Epidermal melanocyte (primary cell): Measurements from ENCODE around the gene DISC1.

Experiments used
- DNase-seq: peaks from one replicate; pipeline ENCODE4 v3.0.0; 2011; ENCODE audit warnings: low spot score; ENCODE audit not compliant: insufficient read length

The DISC1 gene

DNA sequence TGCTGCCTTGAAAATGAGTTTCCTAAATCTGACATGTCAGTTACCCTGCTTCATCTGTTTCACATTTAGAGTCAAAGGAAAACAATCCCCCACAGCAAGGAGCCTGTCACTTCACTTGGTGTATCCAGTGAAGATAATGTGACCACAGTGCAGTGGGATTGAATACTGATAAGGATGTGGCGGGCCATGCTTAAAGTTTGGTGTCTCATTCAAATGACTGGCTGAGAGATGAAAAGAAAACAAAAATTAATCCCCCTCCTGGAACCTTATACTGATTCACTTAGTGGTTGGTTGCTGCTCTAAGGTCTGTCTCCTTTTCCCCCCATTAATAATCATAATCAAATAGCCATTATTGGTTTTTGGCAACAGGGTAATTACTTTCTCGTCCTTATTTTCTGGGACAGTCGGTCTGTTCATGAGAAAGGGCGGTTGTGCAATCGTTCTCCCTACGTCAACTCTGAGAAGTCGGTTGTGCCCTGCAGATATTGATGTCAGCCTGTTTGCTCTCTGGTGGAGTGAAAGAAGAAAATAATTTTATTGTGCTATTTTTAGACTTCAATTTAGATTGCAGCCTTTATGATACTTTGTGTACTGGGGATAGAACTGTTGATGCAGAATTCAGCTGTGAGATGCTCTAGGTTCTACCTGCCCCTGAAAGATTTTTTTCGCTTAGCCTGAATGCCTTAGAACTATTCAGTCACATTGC, 360.2 kb downstream of the DISC1 start:
- peak; percentile 67 for DNase-seq

GRCh38 chr1:231990388-231990787, 363.8 kb downstream of the DISC1 start:
- no peak for DNase-seq

- DNase-seq: no peak
Observed at GRCh38 chr1:231991231-231991630, 364.6 kb downstream of the DISC1 start.

DNA sequence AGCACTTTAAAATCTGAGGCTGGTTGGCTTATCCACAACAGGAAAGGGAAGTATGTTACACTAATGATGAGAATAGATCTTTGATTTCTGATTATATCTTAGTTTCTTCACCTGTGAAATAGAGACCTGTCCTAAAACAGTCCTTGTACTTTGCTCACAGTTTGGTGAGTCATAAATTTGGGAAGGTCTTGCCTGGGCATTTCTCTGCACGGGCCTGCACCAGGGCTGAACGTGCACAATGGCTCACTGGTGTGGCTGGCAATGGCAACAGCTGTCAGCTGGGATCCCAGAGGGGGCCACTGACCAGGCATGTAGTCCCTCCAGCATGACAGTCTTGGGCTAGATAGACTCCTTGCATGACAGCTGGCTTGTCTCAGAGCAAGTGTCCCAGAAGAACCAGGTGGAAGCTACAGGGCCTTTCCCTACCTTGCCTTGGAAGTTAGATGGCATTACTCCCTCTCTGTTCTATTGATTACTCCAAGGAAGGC, 367.4 kb downstream of the DISC1 start:
- DNase-seq: no peak

DNA sequence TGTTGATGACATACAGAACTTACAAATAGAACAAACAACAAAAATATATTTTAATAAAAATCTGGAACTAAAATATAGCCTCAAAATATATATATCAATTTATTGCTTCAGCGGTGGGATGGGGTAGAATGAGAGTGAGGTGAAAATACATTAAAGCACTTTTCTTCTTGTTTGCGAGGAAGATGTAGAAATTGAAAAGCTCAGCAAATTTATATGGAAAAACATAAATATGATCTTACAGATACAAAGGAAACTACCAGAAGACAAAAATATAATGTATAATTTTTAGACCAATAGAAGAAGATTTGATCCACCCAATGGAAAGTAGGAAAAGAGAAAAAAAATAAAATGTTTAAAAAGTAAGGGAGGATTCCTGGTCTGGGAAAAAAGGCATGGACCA, 372.2 kb downstream of the DISC1 start:
- DNase-seq: no peak

GRCh38 chr1:232005300-232005699, 378.7 kb downstream of the DISC1 start:
- DNase-seq: no peak

GRCh38 chr1:232009741-232010140, 383.2 kb downstream of the DISC1 start:
- DNase-seq: no peak

- DNase-seq: no peak
Observed at GRCh38 chr1:232011961-232012360, 385.4 kb downstream of the DISC1 start.

- peak; percentile 32 for DNase-seq
Observed at GRCh38 chr1:232012773-232013386, 386.3 kb downstream of the DISC1 start.

DNA sequence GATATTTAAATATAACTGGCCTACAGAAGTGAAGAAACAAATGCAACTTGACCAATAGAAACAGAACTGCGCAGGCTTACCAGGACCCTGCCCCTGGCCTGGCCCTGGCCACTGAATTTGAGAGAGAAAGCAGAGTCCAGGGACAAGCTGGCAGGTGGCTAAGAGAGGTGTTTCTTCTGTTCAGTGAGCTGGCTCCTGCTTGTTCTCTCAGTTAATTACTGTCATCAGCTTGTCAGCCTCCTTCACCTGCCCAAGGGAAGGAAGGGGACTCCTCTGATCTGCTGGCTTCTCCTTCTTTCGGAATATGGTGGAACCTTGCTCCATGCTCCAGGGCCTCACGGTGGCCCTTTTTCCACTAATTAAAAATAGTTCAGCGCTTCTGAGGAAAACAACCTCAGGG, 388.4 kb downstream of the DISC1 start:
- DNase-seq: no peak

DNA sequence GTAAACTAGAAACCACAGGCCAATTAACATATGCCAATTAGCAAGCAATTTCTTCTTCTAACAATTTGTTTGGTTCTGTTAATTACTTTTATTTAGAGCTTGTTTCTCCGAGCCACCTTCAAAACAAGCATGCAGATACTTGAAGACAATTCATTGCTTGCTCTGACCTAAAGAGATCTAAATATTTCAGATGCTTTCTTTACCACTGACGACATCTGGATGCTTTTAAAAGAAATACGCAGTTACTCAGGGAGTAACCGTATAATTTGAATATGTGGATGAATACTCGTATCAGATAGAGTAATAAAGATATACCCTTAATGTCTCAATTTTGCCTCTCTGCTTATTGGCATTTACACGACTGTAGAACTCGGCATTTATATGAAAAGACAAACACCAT, 390.0 kb downstream of the DISC1 start:
- peak; percentile 31 for DNase-seq

GRCh38 chr1:232017057-232017456, 390.5 kb downstream of the DISC1 start:
- no peak for DNase-seq

- DNase-seq: no peak
Observed at GRCh38 chr1:232017759-232018158, 391.2 kb downstream of the DISC1 start.

GRCh38 chr1:232018231-232019025, 391.8 kb downstream of the DISC1 start:
- no peak for DNase-seq

- no peak for DNase-seq
Observed at GRCh38 chr1:232019026-232019340, 392.4 kb downstream of the DISC1 start.

DNA sequence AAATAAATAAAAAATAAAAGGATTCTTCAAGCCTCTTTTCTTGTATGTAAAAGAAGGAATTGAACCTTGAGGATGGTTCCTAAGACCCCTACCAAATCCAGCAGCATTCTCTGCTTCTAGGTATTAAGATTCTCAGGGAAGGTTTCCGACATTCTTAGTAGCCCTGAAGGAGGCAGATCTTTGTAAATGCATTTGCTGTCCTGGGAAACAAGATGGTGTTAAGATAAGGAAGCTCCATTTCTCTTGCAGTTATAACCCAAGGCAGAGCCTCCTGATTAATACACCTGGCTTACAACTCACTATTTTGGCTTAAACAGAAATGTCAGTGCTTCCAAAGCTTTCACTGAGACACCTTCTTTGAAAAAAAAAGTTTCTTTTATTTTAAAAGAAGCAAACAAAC, 393.8 kb downstream of the DISC1 start:
- no peak for DNase-seq

- no peak for DNase-seq
Observed at GRCh38 chr1:232029315-232029714, 402.7 kb downstream of the DISC1 start.

GRCh38 chr1:232031156-232031555, 404.6 kb downstream of the DISC1 start:
- DNase-seq: no peak

- DNase-seq: no peak
Observed at GRCh38 chr1:232033285-232033684, 406.7 kb downstream of the DISC1 start.

DNA sequence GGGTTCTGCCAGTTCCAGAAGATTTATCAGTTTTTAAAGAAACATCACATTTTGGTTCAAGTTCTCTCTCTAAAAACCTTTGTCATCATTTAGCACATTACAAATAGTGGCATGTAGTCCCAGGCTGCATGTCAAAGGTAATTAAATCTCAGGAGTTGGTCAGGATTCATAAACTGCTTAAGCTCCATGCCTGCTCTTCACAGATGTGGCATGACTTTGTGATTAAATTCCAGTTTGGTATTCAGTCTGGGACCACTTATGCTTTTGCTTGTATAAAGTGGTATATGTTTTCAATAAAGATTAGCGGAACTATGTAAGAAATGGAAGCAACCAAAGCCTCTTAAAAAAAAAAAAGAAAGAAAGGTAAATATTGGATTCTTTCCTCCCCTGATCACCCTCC, 408.0 kb downstream of the DISC1 start:
- no peak for DNase-seq

- no peak for DNase-seq
Observed at GRCh38 chr1:232036181-232036933, 409.8 kb downstream of the DISC1 start.
